Astrocyte (in vitro differentiated cells and primary cell): ENCODE results near the gene SPATA20. TPM values are rescaled to one million over a fixed set of nuclear protein-coding genes. Genes with fewer than 3 reads are reported as not detected.

Source experiments
- DNase-seq: peaks from one replicate; pipeline ENCODE4 v3.0.0-alpha.2; 2010; ENCODE audit warnings: low read depth
- FAIRE-seq: peaks from 2 replicates; lab custom pipeline; 2011; peaks lifted over from hg19 to GRCh38; lab: Jason Lieb, UNC
- H2AFZ ChIP-seq: 2 replicates; pipeline ENCODE4 v1.6.0; 2012; ENCODE audit warnings: low read depth, low read length, inconsistent platforms
- H3K27ac ChIP-seq: 2 replicates; pipeline ENCODE4 v1.5.1; 2011; ENCODE audit warnings: low read depth, low read length, inconsistent platforms
- H3K27me3 ChIP-seq: 2 replicates; pipeline ENCODE4 v1.6.0; 2011; ENCODE audit warnings: low read length, inconsistent platforms; ENCODE audit not compliant: insufficient read depth
- H3K36me3 ChIP-seq: 2 replicates; pipeline ENCODE4 v1.5.1; 2011; ENCODE audit warnings: low read length, inconsistent platforms; ENCODE audit not compliant: insufficient read depth
- H3K4me1 ChIP-seq: 2 replicates; pipeline ENCODE4 v1.5.1; 2011; ENCODE audit warnings: low read length, inconsistent platforms; ENCODE audit not compliant: insufficient read depth
- H3K4me2 ChIP-seq: 2 replicates; pipeline ENCODE4 v1.6.0; 2012; ENCODE audit warnings: low read length, inconsistent platforms
- H3K4me3 ChIP-seq: 2 replicates; pipeline ENCODE4 v1.5.1; 2011; ENCODE audit warnings: low read depth, mild to moderate bottlenecking, low read length, inconsistent platforms; ENCODE audit not compliant: insufficient read depth
- H3K79me2 ChIP-seq: 2 replicates; pipeline ENCODE4 v1.6.0; 2012; ENCODE audit warnings: mild to moderate bottlenecking, low read length, inconsistent platforms; ENCODE audit not compliant: insufficient read depth
- H3K9ac ChIP-seq: 2 replicates; pipeline ENCODE4 v1.6.0; 2012; ENCODE audit warnings: mild to moderate bottlenecking, low read length, inconsistent platforms
- H3K9me3 ChIP-seq: 2 replicates; pipeline ENCODE4 v1.5.1; 2012; ENCODE audit warnings: low read depth, mild to moderate bottlenecking, low read length, inconsistent platforms; ENCODE audit not compliant: insufficient read depth
- H4K20me1 ChIP-seq: 2 replicates; pipeline ENCODE4 v1.6.0; 2012; ENCODE audit warnings: low read length, inconsistent platforms; ENCODE audit not compliant: insufficient read depth
- H3K27ac Mint-ChIP-seq: one replicate; pipeline ENCODE4 v1.8.0; 2021; ENCODE audit warnings: mild to moderate bottlenecking, mixed read lengths; ENCODE audit not compliant: unreplicated experiment
- H3K27me3 Mint-ChIP-seq: one replicate; pipeline ENCODE4 v1.8.0; 2021; ENCODE audit warnings: low read depth, mixed read lengths; ENCODE audit not compliant: unreplicated experiment
- H3K36me3 Mint-ChIP-seq: one replicate; pipeline ENCODE4 v1.8.0; 2021; ENCODE audit warnings: low read depth, mixed read lengths; ENCODE audit not compliant: unreplicated experiment
- H3K4me1 Mint-ChIP-seq: one replicate; pipeline ENCODE4 v1.8.0; 2021; ENCODE audit warnings: low read depth, mixed read lengths; ENCODE audit not compliant: unreplicated experiment
- H3K4me3 Mint-ChIP-seq: one replicate; pipeline ENCODE4 v1.8.0; 2021; ENCODE audit warnings: mild to moderate bottlenecking, moderate library complexity, mixed read lengths; ENCODE audit not compliant: unreplicated experiment
- H3K9me3 Mint-ChIP-seq: one replicate; pipeline ENCODE4 v1.8.0; 2021; ENCODE audit warnings: mild to moderate bottlenecking, mixed read lengths; ENCODE audit not compliant: unreplicated experiment
- CTCF ChIP-seq: IDR thresholded peaks from 2 replicates; pipeline ENCODE4 v1.5.1; 2011; ENCODE audit warnings: low read depth, mild to moderate bottlenecking, inconsistent platforms, low read length, moderate library complexity; ENCODE audit not compliant: insufficient read depth
- EZH2 ChIP-seq: IDR thresholded peaks from 2 replicates; pipeline ENCODE4 v1.6.1; 2012; ENCODE audit warnings: mild to moderate bottlenecking, low read length, inconsistent platforms; ENCODE audit not compliant: insufficient read depth
- total RNA-seq: library from RNA; stranded (reverse); gene quantifications from 2 replicates; pipeline ENCODE4 v1.2.1, GENCODE V29; 2021

SPATA20 gene
- total RNA-seq, 1 donor from 2014 or later: 32.0 TPM

DNA sequence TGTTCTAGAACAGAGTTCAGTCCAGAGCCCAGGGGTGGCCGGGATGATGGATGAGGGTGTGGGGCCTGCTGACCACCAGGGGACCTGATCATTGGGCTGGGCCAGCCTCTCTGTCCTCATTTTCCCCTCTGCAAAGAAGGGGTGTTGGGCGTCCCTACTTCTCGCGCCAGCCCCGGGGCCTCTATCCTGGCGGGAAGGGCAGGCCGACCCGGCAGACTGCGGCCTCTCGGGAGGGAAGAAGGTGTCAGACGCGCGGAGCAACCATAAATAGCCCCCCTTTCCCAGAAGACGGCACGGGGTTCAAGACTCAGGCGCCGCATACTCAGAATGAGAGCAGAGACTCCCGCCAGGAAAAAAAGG lies 11.6 kb downstream of the SPATA20 start:
- H3K36me3 Mint-ChIP-seq: peaks cover 20% of the 10 kb centered on the region
- H3K4me3 ChIP-seq: no peak overlapping the region
- H3K27ac Mint-ChIP-seq: no peak overlapping the region
- peak overlapping the region; percentile 86 for H3K4me2 ChIP-seq
- peaks cover 20% of the 10 kb centered on the region for H3K4me1 ChIP-seq
- H3K4me3 Mint-ChIP-seq: no peak overlapping the region
- FAIRE-seq (no peak), DNase-seq (no peak)
- H3K4me1 Mint-ChIP-seq: peaks cover 5% of the 10 kb centered on the region
- H3K79me2 ChIP-seq: no peaks in the 10 kb centered on the region
- H2AFZ ChIP-seq: no peak overlapping the region
- TF ChIP-seq CTCF (no peak), EZH2 (no peak)
- H3K9me3 ChIP-seq: no peaks in the 10 kb centered on the region
- no peak overlapping the region for H3K9ac ChIP-seq
- H4K20me1 ChIP-seq: peaks cover 15% of the 10 kb centered on the region
- H3K27ac ChIP-seq: no peak overlapping the region
- no peaks in the 10 kb centered on the region for H3K36me3 ChIP-seq
- H3K27me3 ChIP-seq: peaks cover 46% of the 10 kb centered on the region
- H3K27me3 Mint-ChIP-seq: peaks cover 48% of the 10 kb centered on the region
- H3K9me3 Mint-ChIP-seq: no peaks in the 10 kb centered on the region

DNA sequence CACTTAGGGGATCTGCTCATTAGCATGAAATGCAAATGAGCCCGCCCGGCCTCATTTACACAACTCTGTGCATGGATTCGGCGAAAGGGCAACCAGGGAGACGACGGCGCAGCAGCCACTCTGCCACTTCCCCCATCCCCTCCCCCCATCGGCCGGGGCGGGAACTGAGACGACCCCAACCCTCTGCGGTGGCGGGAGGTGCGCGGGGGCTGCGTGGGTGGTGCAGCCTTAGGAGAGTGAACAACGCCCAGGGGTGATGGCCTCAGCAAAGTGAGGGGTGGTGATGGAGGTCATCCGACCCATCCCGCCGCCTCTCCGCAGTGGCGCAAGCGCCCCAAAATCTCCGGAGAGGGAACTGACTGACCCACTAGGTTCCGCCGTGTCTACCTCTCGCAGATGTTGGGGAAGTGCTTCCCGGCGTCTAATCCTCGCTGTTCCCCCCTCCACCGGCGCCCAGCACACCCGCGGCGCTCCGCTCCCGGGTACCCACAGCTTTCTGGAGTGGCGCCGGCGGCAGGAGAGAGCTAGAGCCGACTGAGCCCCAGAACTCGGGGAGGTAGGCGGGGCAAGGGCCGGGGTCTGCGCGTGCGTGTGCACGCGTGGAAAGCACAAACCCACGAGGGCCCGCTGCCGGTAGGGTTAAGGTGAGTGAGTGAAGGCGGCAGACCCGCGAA lies 12.1 kb downstream of the SPATA20 start:
- DNase-seq: no peak
- H3K4me1 ChIP-seq: peaks cover 20% of the 10 kb centered on the region
- TF ChIP-seq EZH2: no peak
- no peak for TF ChIP-seq CTCF
- Mint-ChIP-seq H3K9me3 (no peaks in the 10 kb centered on the region), H3K4me3 (no peak overlapping the region), H3K4me1 (peaks cover 5% of the 10 kb centered on the region), H3K36me3 (peaks cover 17% of the 10 kb centered on the region), H3K27me3 (peaks cover 47% of the 10 kb centered on the region), H3K27ac (no peak overlapping the region)
- no peak overlapping the region for H3K9ac ChIP-seq
- H3K27ac ChIP-seq: no peak overlapping the region
- H3K36me3 ChIP-seq: no peaks in the 10 kb centered on the region
- H3K4me2 ChIP-seq: peak overlapping the region; percentile 86
- peaks cover 15% of the 10 kb centered on the region for H4K20me1 ChIP-seq
- H2AFZ ChIP-seq: no peak overlapping the region
- FAIRE-seq: no peak
- H3K27me3 ChIP-seq: peaks cover 51% of the 10 kb centered on the region
- no peak overlapping the region for H3K4me3 ChIP-seq
- H3K79me2 ChIP-seq: no peaks in the 10 kb centered on the region
- no peaks in the 10 kb centered on the region for H3K9me3 ChIP-seq

DNA sequence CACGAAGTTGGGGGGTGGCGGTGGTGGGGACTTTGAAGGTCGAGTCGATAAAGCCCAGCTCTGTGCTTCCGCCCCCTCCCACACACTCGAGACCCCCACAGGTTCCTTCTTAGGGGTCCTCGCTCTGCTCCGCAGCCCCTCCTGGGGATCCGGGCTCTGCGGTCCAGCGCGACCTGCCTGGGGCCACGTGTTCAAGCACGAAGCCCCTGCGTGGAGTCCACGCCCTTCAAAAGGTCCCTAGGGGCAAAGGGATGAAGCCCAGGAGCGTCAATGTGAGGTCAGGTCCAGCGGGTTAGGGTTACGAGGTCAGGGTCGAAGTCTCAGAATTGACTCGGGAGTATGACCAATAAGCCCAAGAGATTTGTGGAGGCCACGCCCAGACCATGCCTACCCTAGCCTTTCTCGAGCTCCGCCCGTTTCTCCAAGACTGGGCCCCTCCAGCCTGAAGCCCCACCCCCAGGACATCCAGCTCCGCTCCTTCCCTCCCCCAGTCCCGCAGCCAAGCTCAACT lies 12.8 kb downstream of the SPATA20 start:
- Histone ChIP-seq H3K4me3 (peak overlapping the region; percentile 42), H4K20me1 (peaks cover 12% of the 10 kb centered on the region), H3K9me3 (no peaks in the 10 kb centered on the region), H3K9ac (no peak overlapping the region), H3K27me3 (peaks cover 54% of the 10 kb centered on the region), H3K79me2 (no peaks in the 10 kb centered on the region), H2AFZ (peak overlapping the region; percentile 52), H3K27ac (no peak overlapping the region), H3K4me1 (peaks cover 20% of the 10 kb centered on the region), H3K36me3 (no peaks in the 10 kb centered on the region), H3K4me2 (peak overlapping the region; percentile 86)
- Mint-ChIP-seq H3K4me1 (peaks cover 5% of the 10 kb centered on the region), H3K36me3 (peaks cover 15% of the 10 kb centered on the region), H3K27me3 (peaks cover 47% of the 10 kb centered on the region), H3K4me3 (peak overlapping the region; percentile 73), H3K9me3 (no peaks in the 10 kb centered on the region), H3K27ac (no peak overlapping the region)
- DNase-seq: peak; percentile 12
- FAIRE-seq: no peak
- TF ChIP-seq EZH2 (peak; percentile 89), CTCF (no peak)
